ENCODE results near the gene SDHA.
"Not testable (repeated sequence)": the region's sequence is repeated elsewhere in the genome, so short reads cannot be mapped to it uniquely, and the experiment has no call there.

SDHA gene

GRCh38 chr5:263275-263974 is 45.3 kb downstream of the SDHA start:
- DNase-seq: not testable (repeated sequence)

GRCh38 chr5:264338-264737 is 46.2 kb downstream of the SDHA start:
- no peak for DNase-seq

- not testable (repeated sequence) for DNase-seq
These were observed 48.3 kb downstream of the SDHA start for GRCh38 chr5:266311-267026.

GRCh38 chr5:267716-268115 is 49.6 kb downstream of the SDHA start:
- no peak for DNase-seq

- DNase-seq: no peak
These were observed 52.2 kb downstream of the SDHA start for GRCh38 chr5:270340-270739.

GRCh38 chr5:271828-272167 is 53.7 kb downstream of the SDHA start:
- DNase-seq: not testable (repeated sequence)

- not testable (repeated sequence) for DNase-seq
These were observed 55.0 kb downstream of the SDHA start for GRCh38 chr5:273091-273490.

- DNase-seq: not testable (repeated sequence)
These were observed 55.4 kb downstream of the SDHA start for GRCh38 chr5:273491-273890.

- not testable (repeated sequence) for DNase-seq
These were observed 56.2 kb downstream of the SDHA start for GRCh38 chr5:274346-274745.

GRCh38 chr5:278646-279045 is 60.5 kb downstream of the SDHA start:
- no peak for DNase-seq

- not testable (repeated sequence) for DNase-seq
These were observed 61.0 kb downstream of the SDHA start for GRCh38 chr5:279051-279665.

- no peak for DNase-seq
These were observed 68.0 kb downstream of the SDHA start for GRCh38 chr5:285991-286557.

GRCh38 chr5:290200-290599 is 72.1 kb downstream of the SDHA start:
- not testable (repeated sequence) for DNase-seq

- not testable (repeated sequence) for DNase-seq
These were observed 73.2 kb downstream of the SDHA start for GRCh38 chr5:291345-291744.

- DNase-seq: not testable (repeated sequence)
These were observed 76.7 kb downstream of the SDHA start for GRCh38 chr5:294788-295187.

GRCh38 chr5:296207-296606 is 78.1 kb downstream of the SDHA start:
- DNase-seq: not testable (repeated sequence)

- DNase-seq: peak in 1 of 2 donors; percentile 18
These were observed 78.8 kb downstream of the SDHA start for GRCh38 chr5:296954-297353.

GRCh38 chr5:297448-297847 is 79.3 kb downstream of the SDHA start:
- DNase-seq: not testable (repeated sequence)

- not testable (repeated sequence) for DNase-seq
These were observed 80.0 kb downstream of the SDHA start for GRCh38 chr5:297991-298736.

- no peak for DNase-seq
These were observed 80.6 kb downstream of the SDHA start for GRCh38 chr5:298737-299125.

- not testable (repeated sequence) for DNase-seq
These were observed 81.8 kb downstream of the SDHA start for GRCh38 chr5:299921-300320.

GRCh38 chr5:300691-301435 is 82.7 kb downstream of the SDHA start:
- not testable (repeated sequence) for DNase-seq

Measured in CD4-positive, alpha-beta T cell treated with Interleukin-4 for 1 hour (primary cell).